Measurements from ENCODE around the gene TMEM217.
"Not testable (repeated sequence)": the region's sequence is repeated elsewhere in the genome, so short reads cannot be mapped to it uniquely, and the experiment has no call there.

DNA sequence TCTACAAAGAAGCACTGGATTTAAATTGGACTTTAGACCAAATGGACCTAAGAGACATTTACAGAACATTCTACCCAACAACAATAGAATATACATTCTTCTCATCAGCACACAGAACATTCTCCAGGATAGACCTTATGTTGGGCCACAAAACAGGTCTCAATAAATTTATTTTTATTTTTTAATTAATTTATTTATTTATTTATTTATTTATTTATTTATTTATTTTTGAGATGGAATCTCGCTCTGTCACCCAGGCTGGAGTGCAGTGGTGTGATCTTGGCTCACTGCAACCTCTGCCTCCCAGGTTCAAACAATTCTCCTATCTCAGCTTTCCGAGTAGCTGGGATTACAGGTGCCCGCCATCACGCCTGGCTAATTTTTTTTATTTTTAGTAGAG lies 61.5 kb downstream of the TMEM217 start:
- TF ChIP-seq, protein P1, sequence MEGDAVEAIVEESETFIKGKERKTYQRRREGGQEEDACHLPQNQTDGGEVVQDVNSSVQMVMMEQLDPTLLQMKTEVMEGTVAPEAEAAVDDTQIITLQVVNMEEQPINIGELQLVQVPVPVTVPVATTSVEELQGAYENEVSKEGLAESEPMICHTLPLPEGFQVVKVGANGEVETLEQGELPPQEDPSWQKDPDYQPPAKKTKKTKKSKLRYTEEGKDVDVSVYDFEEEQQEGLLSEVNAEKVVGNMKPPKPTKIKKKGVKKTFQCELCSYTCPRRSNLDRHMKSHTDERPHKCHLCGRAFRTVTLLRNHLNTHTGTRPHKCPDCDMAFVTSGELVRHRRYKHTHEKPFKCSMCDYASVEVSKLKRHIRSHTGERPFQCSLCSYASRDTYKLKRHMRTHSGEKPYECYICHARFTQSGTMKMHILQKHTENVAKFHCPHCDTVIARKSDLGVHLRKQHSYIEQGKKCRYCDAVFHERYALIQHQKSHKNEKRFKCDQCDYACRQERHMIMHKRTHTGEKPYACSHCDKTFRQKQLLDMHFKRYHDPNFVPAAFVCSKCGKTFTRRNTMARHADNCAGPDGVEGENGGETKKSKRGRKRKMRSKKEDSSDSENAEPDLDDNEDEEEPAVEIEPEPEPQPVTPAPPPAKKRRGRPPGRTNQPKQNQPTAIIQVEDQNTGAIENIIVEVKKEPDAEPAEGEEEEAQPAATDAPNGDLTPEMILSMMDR (IDR thresholded peaks at IDR 0.05): not testable (repeated sequence)
- not testable (repeated sequence) for TF ChIP-seq POLR2AphosphoS5 (IDR thresholded peaks at IDR 0.05); EP300 (IDR thresholded peaks at IDR 0.05; ENCODE audit: low read depth); POLR2A (IDR thresholded peaks at IDR 0.05)
